ENCODE data around the gene CLPSL2.

DNA sequence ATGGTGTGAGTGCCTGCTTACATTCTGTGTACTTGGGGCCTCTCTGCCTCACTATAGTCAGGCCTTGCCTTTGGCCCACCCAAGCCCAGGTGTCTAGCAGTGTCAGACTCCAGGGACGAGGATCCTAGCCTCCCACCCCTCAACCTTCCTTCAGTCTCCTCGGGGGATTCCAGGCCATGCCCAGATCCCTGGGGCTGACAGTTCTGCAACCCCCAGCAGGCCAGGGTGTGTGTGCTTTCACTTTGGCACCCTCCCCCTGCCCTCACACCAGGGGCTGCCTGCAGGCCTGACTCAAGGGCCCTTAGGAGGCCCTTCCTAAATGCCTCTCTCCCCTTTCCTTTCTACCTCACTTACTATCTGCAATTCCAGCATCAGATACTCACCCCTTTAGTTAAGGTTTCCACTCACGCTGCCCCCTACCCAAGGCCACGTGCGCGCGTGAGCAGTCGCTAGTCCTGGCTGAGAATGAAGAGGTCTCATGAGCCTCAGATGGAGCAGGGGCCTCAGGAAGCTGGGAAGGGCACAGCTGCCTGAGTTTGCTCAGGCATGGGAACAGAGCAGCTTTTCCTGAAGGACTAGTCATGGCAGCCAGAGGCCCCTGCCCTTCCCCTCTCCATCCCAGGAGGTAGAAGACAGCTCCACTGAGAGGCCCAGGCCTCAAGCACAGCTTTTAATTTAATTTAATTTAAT is 21.6 kb downstream of the CLPSL2 start:
- TF ChIP-seq, protein P1, sequence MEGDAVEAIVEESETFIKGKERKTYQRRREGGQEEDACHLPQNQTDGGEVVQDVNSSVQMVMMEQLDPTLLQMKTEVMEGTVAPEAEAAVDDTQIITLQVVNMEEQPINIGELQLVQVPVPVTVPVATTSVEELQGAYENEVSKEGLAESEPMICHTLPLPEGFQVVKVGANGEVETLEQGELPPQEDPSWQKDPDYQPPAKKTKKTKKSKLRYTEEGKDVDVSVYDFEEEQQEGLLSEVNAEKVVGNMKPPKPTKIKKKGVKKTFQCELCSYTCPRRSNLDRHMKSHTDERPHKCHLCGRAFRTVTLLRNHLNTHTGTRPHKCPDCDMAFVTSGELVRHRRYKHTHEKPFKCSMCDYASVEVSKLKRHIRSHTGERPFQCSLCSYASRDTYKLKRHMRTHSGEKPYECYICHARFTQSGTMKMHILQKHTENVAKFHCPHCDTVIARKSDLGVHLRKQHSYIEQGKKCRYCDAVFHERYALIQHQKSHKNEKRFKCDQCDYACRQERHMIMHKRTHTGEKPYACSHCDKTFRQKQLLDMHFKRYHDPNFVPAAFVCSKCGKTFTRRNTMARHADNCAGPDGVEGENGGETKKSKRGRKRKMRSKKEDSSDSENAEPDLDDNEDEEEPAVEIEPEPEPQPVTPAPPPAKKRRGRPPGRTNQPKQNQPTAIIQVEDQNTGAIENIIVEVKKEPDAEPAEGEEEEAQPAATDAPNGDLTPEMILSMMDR (IDR thresholded peaks at IDR 0.05), result no peak
- no peak for TF ChIP-seq POLR2A (IDR thresholded peaks at IDR 0.05)

Measured in lower leg skin (tissue), 3 donors.